Measurements from ENCODE around the gene EML4.
A peak's percentile ranks its signal among the peaks of the same experiment; 100 is the strongest.
"Not testable (repeated sequence)": the region's sequence is repeated elsewhere in the genome, so short reads cannot be mapped to it uniquely, and the experiment has no call there.

EML4 gene

DNA sequence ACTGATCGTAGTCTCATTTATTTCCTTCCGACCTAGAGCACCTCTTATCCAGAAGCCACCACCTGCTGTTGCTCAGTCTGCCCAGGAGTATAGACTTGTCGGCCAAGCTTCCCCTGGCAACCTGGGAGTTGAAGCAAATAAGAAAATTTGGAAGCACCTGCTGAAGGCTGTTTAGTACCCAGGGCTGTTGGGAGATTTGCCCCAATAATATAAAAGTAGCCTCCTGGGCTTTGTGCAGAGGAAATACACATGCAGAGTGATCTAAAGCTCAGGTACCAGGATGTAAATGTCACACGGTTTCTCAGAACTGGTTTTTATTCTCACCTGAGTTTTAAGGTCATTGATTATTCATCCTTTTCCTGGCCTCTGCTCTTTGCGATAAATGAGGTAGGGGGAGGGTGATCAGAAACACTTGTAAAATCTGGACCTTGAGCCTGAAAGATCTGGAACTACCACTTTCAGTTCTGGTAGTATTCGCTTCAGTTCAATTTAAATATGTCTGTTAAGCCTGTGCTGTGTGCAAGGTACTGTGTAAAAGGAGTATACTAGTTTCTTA is 192.7 kb downstream of the EML4 start:
- DNase-seq: no peak

DNA sequence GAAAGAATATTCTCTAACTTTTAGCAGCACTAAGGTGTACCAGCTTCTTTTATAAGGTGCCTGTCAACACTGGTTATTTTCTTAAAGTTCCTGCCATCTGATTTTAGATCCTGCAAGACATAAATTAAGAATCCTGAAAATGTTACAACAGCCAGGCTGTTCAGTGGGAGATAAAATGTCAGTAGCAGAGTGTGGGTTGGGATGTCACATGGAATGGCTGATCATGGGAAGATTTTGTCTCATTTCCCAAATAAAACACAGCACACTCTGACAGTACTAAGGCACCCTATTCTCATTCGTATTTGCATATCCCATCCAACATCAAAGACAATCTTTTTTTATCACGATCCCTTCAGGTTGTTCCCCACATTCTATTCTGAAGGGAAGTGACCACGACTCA is 194.3 kb downstream of the EML4 start:
- DNase-seq: no peak

DNA sequence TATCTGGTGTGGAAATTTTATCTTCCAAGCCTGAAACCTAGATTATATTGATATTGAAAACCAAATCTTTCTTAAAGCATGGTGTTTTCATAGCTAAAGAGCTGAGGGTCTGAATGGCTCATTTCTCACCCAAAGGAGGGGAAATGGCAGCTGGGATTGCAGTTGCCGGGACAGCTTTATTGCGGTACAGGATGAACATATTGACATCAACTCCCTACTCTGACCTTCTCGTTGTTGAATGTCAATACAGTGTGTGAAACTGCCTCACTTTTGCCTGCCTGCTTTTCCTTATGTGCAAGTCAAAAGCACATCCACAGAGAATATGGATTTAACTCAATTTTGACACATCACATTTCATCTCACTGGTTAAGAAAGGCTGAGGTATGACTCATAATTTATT is 195.5 kb downstream of the EML4 start:
- no peak for DNase-seq

DNA sequence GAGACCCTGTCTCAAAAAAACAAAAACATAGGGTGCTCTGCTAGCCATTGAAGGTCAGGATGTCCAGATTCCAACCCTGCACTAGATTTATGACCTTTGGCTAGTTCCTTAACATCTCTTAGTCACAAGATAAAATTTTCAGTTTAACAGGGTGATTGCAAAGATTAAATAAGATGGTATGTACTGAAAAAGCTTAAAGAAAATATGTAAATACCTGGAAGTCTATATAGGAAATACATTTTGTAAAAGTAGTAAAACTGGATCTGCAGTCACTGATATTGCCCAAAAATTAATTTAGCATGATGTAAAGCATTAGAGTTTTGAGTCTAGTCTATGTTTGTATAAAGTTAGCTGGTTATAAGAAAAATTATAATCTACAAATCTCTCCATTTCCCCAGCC is 197.3 kb downstream of the EML4 start:
- no peak for DNase-seq

DNA sequence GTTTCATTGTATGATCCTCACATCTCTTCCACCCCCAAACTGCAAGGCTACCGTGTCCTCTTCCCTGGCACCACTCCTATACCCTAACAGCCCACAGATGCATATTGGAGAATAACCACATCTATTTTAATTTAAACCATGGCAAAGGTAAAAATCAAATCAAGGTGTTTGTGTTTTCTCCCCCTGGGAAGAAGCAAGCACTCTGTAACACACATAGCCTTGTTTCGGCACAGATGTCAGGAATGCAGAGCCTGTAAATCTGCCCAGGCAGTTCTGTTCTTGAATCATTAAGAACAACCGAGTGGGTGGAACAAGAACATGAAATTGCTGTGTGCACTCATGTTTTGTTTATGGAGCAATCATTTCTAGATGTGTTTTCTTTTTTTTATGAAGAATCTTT is 198.7 kb downstream of the EML4 start:
- DNase-seq: peak in 1 of 2 donors; percentile 36

DNA sequence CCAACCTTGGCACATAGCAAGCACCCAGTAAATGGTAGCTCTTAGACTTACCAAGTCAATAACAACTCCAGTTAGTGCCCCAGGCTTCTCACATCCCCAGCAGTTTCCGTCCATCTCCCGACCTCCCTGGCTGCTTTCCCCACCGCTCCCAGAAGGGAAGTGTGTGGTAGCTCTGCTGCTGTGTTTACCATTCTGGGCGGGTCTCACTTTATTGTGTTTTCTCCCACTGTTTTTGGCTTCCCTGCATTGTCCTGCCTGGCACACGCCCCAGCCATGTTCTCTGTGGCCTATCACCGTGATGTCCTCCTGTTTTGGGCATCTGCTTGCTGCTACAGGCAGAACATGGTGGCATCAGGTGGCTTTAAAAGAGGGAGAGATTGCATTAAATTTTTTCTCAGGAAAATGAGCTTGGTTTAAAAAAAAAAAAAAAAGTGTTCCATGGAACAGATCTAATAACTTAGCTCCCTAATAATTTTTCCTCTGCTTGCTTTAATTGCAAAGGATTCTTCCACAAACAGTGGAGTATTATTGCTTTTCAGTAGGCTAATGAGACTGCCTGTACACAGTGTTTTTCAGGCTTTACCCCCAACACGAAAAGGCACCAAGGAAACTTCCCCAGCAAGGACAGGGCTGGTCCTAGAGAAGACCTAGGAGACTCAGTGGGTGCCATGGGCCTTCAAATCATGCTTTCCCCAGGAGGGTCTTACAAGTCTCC is 199.8 kb downstream of the EML4 start:
- DNase-seq: no peak

DNA sequence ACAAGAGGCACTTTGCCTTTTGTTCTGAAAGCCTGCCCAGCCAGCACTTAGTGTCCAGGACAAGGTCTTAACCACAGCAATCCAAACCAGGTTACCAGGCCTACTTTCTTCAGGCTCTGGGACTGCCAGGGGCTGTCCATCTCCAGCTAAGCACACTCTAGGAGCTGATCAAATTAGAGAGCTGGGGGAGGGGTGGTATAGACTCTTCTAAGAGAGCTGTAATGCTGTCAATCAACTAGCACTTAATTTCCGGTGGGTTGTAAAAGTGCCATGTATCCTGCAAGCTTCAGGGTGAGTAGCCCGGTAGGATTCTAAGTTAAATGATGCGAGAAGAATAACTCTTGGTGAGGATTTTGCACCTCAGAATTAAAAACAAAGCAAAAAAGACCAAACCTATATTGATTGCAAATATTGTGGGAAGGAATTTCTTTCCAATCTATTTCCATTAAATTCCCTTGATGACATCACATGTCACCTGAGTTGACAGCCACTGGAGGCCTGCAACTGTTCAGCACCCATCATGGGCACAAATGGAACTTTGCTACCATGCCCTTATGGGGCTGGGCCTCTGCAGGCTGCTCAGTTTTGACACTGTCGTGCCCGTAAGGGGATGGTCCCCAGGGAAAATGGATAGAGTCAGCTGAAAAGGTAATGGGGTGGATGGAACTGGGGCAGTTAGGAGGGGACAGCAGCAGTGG is 200.5 kb downstream of the EML4 start:
- no peak for DNase-seq

DNA sequence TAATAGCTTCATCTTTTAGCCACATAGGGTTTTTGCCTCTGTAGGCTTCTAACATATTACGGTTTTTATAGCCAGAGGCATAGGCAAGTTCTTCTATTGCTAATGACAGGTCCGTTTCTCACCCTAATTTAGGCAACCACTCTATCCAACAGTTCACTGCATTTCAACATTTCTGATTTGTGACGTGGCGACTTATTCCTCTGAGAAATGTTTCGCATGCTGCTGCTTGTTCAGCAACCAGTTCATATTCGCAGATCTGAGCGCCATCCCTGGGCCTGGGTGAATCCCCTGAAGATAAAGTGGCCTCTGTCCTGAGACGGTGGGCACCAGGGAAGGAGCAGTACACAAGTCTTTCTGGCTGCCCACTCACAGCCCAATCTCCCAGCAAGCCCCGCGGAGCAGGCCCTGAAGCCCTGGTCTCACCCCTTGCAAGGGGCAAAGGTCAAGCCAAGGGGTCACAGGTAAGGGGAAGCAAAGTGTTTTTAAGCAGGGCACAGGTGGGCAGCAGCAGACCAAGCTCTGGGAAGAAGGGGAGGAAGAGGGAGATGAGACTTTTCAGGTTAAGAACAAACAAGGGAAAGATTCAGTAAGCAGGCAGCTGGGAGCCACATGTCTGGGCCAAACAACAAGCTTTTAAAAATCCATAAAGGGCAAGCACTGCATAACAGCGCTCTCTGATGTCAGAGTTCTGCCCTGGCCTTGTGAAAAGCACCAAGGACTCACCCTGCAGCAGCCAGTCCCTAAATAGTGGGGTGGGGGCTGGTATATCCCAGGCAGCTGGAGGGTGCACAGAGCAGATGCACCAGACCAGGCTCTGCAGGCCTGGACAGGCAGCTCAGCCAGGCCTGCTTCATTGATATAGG is 202.7 kb downstream of the EML4 start:
- DNase-seq: no peak

DNA sequence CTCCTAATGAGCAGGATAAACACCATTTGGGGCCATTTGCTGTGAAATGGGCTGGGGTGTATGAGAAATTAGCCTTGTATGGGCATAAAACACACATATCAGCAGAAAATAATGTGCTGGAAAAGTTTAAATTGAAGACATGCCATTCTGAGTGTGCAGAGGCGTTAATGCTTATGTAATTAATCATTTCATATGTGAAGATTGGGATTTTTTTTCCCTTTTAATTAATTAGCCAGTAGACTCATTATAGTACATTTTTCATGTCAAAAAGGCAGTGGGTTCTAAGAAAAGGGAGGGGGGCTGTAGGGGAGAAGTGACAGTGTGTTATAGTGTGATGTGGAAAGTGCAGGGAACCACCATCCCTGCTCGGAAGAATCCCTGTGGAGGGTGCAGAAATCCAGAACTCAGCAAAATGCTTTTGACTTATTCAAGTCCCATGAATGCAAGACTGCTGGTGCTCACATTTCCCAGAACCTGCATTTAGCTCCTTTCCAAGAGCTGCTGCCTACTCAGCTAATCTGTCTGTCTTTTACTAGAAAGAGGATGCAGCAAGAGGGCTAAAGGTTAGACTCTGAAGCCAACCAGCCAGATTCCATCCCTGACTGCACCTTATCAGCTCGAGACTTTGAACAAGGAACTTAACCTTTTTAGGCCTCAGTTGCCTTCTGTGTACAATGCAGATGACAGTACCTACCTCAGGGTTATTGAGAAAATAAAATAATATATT is 203.5 kb downstream of the EML4 start:
- DNase-seq: no peak

DNA sequence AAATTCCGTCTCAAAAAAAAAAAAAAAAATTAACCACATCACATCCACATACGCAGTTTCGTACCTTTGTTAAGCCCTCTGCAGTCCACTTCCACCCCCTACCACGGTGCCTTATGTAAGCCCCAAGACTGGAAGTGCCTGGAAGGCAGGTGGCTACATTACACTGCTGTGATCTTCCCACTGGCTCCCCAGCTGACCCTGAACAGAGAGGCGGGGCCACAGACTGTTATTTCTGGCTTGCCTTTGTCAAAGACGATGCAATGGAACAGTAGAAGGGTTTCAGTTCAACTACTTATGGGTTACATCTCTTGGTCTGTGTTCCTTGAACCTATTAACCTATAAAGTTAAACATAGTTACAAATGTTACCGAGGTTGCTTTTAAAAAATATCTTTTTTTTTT is 207.6 kb downstream of the EML4 start:
- DNase-seq: no peak

DNA sequence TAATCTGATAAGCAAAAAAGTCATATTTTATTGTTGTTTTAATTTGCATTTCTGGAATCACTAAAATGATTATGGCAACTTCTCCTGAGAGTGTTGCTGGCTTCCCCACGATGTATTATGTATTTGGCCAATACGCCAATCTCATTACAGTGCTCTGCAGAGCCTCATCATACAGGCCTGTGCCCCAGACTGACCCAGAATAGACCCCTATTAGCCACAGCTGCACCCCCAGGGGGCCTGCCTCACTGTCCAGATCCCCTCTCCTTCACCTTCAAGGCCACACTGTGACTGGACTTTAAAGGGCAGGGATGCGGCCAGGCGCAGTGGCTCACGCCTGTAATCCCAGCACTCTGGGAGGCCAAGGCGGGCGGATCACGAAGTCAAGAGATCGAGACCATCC is 209.3 kb downstream of the EML4 start:
- no peak for DNase-seq

DNA sequence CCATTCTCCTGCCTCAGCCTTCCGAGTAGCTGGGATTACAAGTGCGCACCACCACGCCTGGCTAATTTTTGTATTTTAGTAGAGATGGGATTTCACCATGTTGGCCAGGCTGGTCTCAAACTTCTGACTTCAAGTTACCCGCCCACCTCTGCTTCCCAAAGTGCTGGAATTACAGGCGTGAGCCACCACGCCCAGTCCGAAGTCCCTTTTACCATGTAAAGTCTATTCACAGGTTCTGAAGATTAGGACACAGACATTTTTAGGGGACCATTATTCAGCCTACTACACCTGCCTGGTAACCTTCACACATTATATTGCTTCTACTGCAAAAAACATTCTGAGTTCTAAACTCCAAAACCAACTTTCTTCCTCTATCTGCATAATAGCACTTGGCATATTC is 210.9 kb downstream of the EML4 start:
- not testable (repeated sequence) for DNase-seq

DNA sequence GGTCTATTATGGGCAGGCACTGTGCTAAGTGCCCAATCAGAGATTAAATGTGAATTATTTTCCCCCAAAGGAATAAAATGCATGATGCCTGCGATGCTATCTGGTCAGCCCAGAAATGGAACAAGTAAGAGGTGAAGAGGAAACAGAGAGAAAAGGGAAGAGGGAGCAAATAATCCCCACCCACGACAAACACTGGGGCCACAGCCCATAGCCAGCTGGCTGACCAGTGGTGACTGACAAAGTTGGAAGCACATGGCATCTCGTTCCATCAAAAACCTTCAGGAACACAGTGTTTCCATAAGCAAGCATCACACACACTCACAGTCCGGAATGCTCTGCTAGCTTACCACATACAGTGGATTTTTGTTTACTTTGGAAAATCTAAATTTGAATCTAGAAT is 213.0 kb downstream of the EML4 start:
- no peak for DNase-seq
